Measurements from ENCODE around the gene SUPT3H. TPM values are rescaled to one million over a fixed set of nuclear protein-coding genes. Genes with fewer than 3 reads are reported as not detected.

Gene SUPT3H
- total RNA-seq, 1 donor: 4.7 TPM

DNA sequence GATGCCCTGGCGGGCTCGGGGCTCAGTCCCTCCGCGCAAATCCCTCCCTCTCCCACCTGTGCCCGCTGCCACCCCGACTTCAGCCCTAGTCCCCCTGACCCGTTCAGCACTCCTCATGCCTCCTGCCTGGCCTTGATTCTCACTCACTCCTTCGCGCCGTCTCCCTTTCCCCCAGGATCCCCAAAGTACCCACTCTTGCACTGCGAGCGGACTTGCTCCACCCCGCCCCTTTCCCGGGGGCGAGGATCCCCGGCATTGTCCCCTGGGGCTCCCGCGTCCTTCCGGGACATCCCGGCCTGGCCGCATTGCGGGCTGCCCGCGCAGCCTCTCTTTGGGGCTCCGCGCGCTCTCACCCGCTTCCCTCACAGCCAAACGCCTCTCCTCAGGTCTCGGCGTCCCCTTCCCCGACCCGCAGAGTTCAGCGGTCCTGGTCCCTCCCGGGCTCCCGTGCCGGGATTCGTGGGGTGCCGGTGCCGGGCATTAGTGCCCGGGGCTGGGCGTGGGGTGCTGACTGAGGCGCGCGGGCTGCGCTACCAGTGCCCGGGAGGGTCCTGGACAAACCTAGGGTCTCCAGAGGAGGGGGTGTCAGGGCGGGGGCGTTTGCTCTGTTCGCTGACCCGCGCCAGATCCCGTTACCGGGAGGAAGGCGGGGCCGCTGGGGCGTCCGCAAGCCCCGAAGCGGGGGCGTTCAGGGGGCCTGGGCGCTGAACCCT is 45.5 kb upstream of the SUPT3H start:
- no peaks in the 10 kb centered on the region for H3K27me3 ChIP-seq (ENCODE audit: insufficient read depth, low read length)
- peak overlapping the region; percentile 90 for H3K27ac ChIP-seq (ENCODE audit: low read depth, low read length)
- H3K4me3 ChIP-seq (ENCODE audit: insufficient read depth, low read length): peak overlapping the region; percentile 92
- H3K79me2 ChIP-seq (ENCODE audit: insufficient read depth, low read length): peaks cover 87% of the 10 kb centered on the region
- no peaks in the 10 kb centered on the region for H3K9me3 ChIP-seq (ENCODE audit: low read depth, low read length)
- DNase-seq (ENCODE audit: insufficient read length, low spot score, missing footprints): peak; percentile 89
- TF ChIP-seq, protein P1, sequence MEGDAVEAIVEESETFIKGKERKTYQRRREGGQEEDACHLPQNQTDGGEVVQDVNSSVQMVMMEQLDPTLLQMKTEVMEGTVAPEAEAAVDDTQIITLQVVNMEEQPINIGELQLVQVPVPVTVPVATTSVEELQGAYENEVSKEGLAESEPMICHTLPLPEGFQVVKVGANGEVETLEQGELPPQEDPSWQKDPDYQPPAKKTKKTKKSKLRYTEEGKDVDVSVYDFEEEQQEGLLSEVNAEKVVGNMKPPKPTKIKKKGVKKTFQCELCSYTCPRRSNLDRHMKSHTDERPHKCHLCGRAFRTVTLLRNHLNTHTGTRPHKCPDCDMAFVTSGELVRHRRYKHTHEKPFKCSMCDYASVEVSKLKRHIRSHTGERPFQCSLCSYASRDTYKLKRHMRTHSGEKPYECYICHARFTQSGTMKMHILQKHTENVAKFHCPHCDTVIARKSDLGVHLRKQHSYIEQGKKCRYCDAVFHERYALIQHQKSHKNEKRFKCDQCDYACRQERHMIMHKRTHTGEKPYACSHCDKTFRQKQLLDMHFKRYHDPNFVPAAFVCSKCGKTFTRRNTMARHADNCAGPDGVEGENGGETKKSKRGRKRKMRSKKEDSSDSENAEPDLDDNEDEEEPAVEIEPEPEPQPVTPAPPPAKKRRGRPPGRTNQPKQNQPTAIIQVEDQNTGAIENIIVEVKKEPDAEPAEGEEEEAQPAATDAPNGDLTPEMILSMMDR (IDR thresholded peaks at IDR 0.05; ENCODE audit: extremely low read depth, low read depth, low read length): no peak
- peaks cover 57% of the 10 kb centered on the region for H3K4me1 ChIP-seq (ENCODE audit: insufficient read depth, low read length)
- peak overlapping the region; percentile 97 for H3K4me2 ChIP-seq (ENCODE audit: insufficient read depth, low read length)
- peak overlapping the region; percentile 77 for H2AFZ ChIP-seq (ENCODE audit: low read length)
- no peaks in the 10 kb centered on the region for H3K36me3 ChIP-seq (ENCODE audit: insufficient read depth, low read length)
- no peaks in the 10 kb centered on the region for H4K20me1 ChIP-seq (ENCODE audit: insufficient read depth, low read length)

- Histone ChIP-seq H3K79me2 (ENCODE audit: insufficient read depth, low read length) (peaks cover 84% of the 10 kb centered on the region), H3K36me3 (ENCODE audit: insufficient read depth, low read length) (no peaks in the 10 kb centered on the region), H3K27ac (ENCODE audit: low read depth, low read length) (peak overlapping the region; percentile 94), H4K20me1 (ENCODE audit: insufficient read depth, low read length) (no peaks in the 10 kb centered on the region), H3K27me3 (ENCODE audit: insufficient read depth, low read length) (no peaks in the 10 kb centered on the region), H3K4me3 (ENCODE audit: insufficient read depth, low read length) (peak overlapping the region; percentile 92), H2AFZ (ENCODE audit: low read length) (peak overlapping the region; percentile 77), H3K4me1 (ENCODE audit: insufficient read depth, low read length) (peaks cover 57% of the 10 kb centered on the region), H3K9me3 (ENCODE audit: low read depth, low read length) (no peaks in the 10 kb centered on the region), H3K4me2 (ENCODE audit: insufficient read depth, low read length) (peak overlapping the region; percentile 97)
- TF ChIP-seq, protein P1 (IDR thresholded peaks at IDR 0.05; ENCODE audit: extremely low read depth, low read depth, low read length): no peak
- peak; percentile 88 for DNase-seq (ENCODE audit: insufficient read length, low spot score, missing footprints)
Observed at GRCh38 chr6:45422503-45423110, 44.9 kb upstream of the SUPT3H start.

- Histone ChIP-seq H3K36me3 (ENCODE audit: insufficient read depth, low read length) (no peaks in the 10 kb centered on the region), H3K4me3 (ENCODE audit: insufficient read depth, low read length) (peak overlapping the region; percentile 92), H3K4me2 (ENCODE audit: insufficient read depth, low read length) (peak overlapping the region; percentile 91), H3K27ac (ENCODE audit: low read depth, low read length) (peak overlapping the region; percentile 94), H3K4me1 (ENCODE audit: insufficient read depth, low read length) (peaks cover 62% of the 10 kb centered on the region), H3K9me3 (ENCODE audit: low read depth, low read length) (no peaks in the 10 kb centered on the region), H3K79me2 (ENCODE audit: insufficient read depth, low read length) (peaks cover 84% of the 10 kb centered on the region), H4K20me1 (ENCODE audit: insufficient read depth, low read length) (no peaks in the 10 kb centered on the region), H3K27me3 (ENCODE audit: insufficient read depth, low read length) (no peaks in the 10 kb centered on the region), H2AFZ (ENCODE audit: low read length) (peak overlapping the region; percentile 64)
- peak; percentile 91 for DNase-seq (ENCODE audit: insufficient read length, low spot score, missing footprints)
- TF ChIP-seq, protein P1 (IDR thresholded peaks at IDR 0.05; ENCODE audit: extremely low read depth, low read depth, low read length): no peak
Observed at GRCh38 chr6:45421709-45422502, 44.2 kb upstream of the SUPT3H start.

All from osteoblast (primary cell).